Liver (tissue), 9 donors: ENCODE data around the gene MOB4. TPM values are rescaled to one million over a fixed set of nuclear protein-coding genes. Genes with fewer than 3 reads are reported as not detected.

Experiments used
- DNase-seq: peaks from one replicate; pipeline ENCODE4 v3.0.0-alpha.2; 2017; ENCODE audit warnings: low spot score
- H3K27ac ChIP-seq, 2 donors: one replicate each; pipeline ENCODE4 v1.7.0; 2013; ENCODE audit warnings: inconsistent platforms in 2 of 2, low read length in 2 of 2, control low read depth in 1 of 2, low read depth in 1 of 2, mild to moderate bottlenecking in 1 of 2
- H3K27me3 ChIP-seq, 4 donors: one replicate each; pipeline versions ENCODE4 v1.6.1 to v1.7.0; 2013; ENCODE audit warnings: low read length in 3 of 4, inconsistent platforms in 1 of 4, mild to moderate bottlenecking in 1 of 4, moderate library complexity in 1 of 4; ENCODE audit not compliant: control insufficient read depth in 4 of 4, insufficient read depth in 4 of 4
- H3K36me3 ChIP-seq, 4 donors: one replicate each; pipeline versions ENCODE4 v1.6.1 to v1.7.0; 2013; ENCODE audit warnings: low read length in 3 of 4, mild to moderate bottlenecking in 3 of 4, low read depth in 1 of 4, moderate library complexity in 1 of 4; ENCODE audit not compliant: control insufficient read depth in 4 of 4, insufficient read depth in 3 of 4
- H3K4me1 ChIP-seq, 4 donors: one replicate each; pipeline versions ENCODE4 v1.6.1 to v1.7.0; 2013; ENCODE audit warnings: low read length in 3 of 4, mild to moderate bottlenecking in 3 of 4, moderate library complexity in 1 of 4; ENCODE audit not compliant: control insufficient read depth in 4 of 4, insufficient read depth in 4 of 4
- H3K4me3 ChIP-seq, 3 donors: one replicate each; pipeline versions ENCODE4 v1.6.1 to v1.7.0; 2013; ENCODE audit warnings: low read length in 3 of 3, control low read depth in 1 of 3, low read depth in 1 of 3, mild to moderate bottlenecking in 1 of 3
- H3K9ac ChIP-seq, 2 donors: one replicate each; pipeline ENCODE4 v1.7.0; 2013; ENCODE audit warnings: low read length in 2 of 2, mild to moderate bottlenecking in 2 of 2, moderate library complexity in 2 of 2, control low read depth in 1 of 2, low read depth in 1 of 2
- H3K9me3 ChIP-seq, 4 donors: one replicate each; pipeline versions ENCODE4 v1.6.1 to v1.7.0; 2013; ENCODE audit warnings: low read length in 3 of 4; ENCODE audit not compliant: control insufficient read depth in 4 of 4
- EGR1 ChIP-seq, 2 donors: IDR thresholded peaks; 2 replicates each; pipeline ENCODE4 v1.6.1; 2016 to 2018; ENCODE audit warnings: antibody characterized with exemption in 2 of 2, low read depth in 2 of 2
- FOXA1 ChIP-seq: IDR thresholded peaks from 2 replicates; pipeline ENCODE4 v1.6.1; 2016; ENCODE audit warnings: antibody characterized with exemption
- FOXA2 ChIP-seq: IDR thresholded peaks from 2 replicates; pipeline ENCODE4 v1.6.1; 2016; ENCODE audit warnings: antibody characterized with exemption
- GABPA ChIP-seq, 2 donors: IDR thresholded peaks in 1 of 2; conservative IDR thresholded peaks in 1 of 2; 2 replicates each; pipeline ENCODE4 v1.6.1; 2016; ENCODE audit warnings: antibody characterized with exemption in 2 of 2, mild to moderate bottlenecking in 1 of 2, moderate library complexity in 1 of 2
- HNF4A ChIP-seq, 2 donors: conservative IDR thresholded peaks; 2 replicates each; pipeline ENCODE4 v1.6.1; 2016; ENCODE audit warnings: antibody characterized with exemption in 2 of 2, mild to moderate bottlenecking in 2 of 2
- HNF4G ChIP-seq: IDR thresholded peaks from 2 replicates; pipeline ENCODE4 v1.6.1; 2016; ENCODE audit warnings: antibody characterized with exemption
- JUND ChIP-seq, 2 donors: IDR thresholded peaks; 2 replicates each; pipeline ENCODE4 v1.6.1; 2016; ENCODE audit warnings: antibody characterized with exemption in 2 of 2
- NR2F2 ChIP-seq: IDR thresholded peaks from 2 replicates; pipeline ENCODE4 v1.6.1; 2016; ENCODE audit warnings: antibody characterized with exemption
- RAD21 ChIP-seq, 2 donors: IDR thresholded peaks; 2 replicates each; pipeline ENCODE4 v1.6.1; 2016; ENCODE audit warnings: antibody characterized with exemption in 2 of 2, mild to moderate bottlenecking in 2 of 2
- RXRA ChIP-seq, 2 donors: IDR thresholded peaks; 2 replicates each; pipeline ENCODE4 v1.6.1; 2017 to 2018; ENCODE audit warnings: antibody characterized with exemption in 2 of 2, mild to moderate bottlenecking in 1 of 2
- SP1 ChIP-seq: IDR thresholded peaks from 2 replicates; pipeline ENCODE4 v1.6.1; 2018; ENCODE audit warnings: antibody characterized with exemption, mild to moderate bottlenecking
- TAF1 ChIP-seq: conservative IDR thresholded peaks from 2 replicates; pipeline ENCODE4 v1.6.1; 2016; ENCODE audit warnings: antibody characterized with exemption, mild to moderate bottlenecking
- WGBS: extraction: QIAGEN DNeasy Blood & Tissue Kit; methylation state at CpG from one replicate; pipeline ENCODE4 v1.1.7; 2013; 5-methylcytosine and 5-hydroxymethylcytosine counted together
- polyA plus RNA-seq, 2 donors: library from polyadenylated mRNA; stranded (reverse) in 1 of 2; unstranded in 1 of 2; fragments of 200-250 nt in 1 of 2; fragments of >200 nt in 1 of 2; fragmentation: Nextera tagmentation in 1 of 2; extraction: Ambion mirVana in 1 of 2; gene quantifications; one replicate each; pipeline versions ENCODE4 v1.2.1 to v1.2.3, GENCODE V29; 2013 to 2015
- total RNA-seq, 2 donors: library from RNA; depleted of rRNA; stranded (reverse); fragments of >200 nt; gene quantifications; one replicate each; pipeline ENCODE4 v1.2.3, GENCODE V29; 2014
- TF ChIP-seq, protein P1 (sequence below): fragments of 150-350 bp; IDR thresholded peaks from 2 replicates; pipeline ENCODE4 v1.5.1; 2017; ENCODE audit warnings: improper control_type of control experiment, low read depth, low read length; ENCODE audit not compliant: missing input control
- TF ChIP-seq, protein P2 (sequence below): IDR thresholded peaks from 2 replicates; pipeline ENCODE4 v1.6.1; 2016; ENCODE audit warnings: antibody characterized with exemption
- TF ChIP-seq, protein P3 (sequence below): IDR thresholded peaks from 2 replicates; pipeline ENCODE4 v1.6.1; 2016; ENCODE audit warnings: antibody characterized with exemption
- TF ChIP-seq, protein P4 (sequence below): IDR thresholded peaks from 2 replicates; pipeline ENCODE4 v1.6.1; 2016; ENCODE audit warnings: antibody characterized with exemption, mild to moderate bottlenecking
- TF ChIP-seq, protein P5 (sequence below): IDR thresholded peaks from 2 replicates; pipeline ENCODE4 v1.6.1; 2016; ENCODE audit warnings: antibody characterized with exemption
- donor health status: healthy.
- donor health status: healthy.
- donor health status: healthy.
- donor health status: healthy.
- donor health status: healthy.

The MOB4 gene
- total and polyA plus RNA-seq, 4 donors: 7.6 to 17.5 (median 12.5) TPM

DNA sequence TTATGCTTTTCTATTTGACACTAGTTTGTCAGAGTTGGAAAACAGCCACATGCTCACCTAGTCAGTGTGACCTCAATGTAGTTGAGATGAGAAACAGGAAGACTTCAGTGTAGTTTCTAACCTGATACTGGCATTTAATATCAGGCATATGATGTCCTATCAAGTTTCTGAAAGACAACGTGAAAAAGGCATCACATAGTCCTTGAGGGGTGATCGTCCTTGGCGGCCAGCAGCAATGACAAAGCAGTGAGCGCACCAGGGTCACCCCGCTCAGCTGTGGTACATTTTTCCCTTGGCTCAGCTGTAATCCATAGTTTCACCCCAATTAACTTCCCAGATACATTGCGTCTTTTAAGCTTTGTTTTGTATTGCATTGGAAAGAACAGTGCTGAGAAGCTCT lies 11.4 kb upstream of the MOB4 start:
- Histone ChIP-seq H3K4me3 (no peak overlapping the region), H3K27me3 (no peaks in the 10 kb centered on the region), H3K4me1 (peaks cover 0 to 3% (median under 1%) of the 10 kb centered on the region in 4 donors), H3K27ac (no peak overlapping the region), H3K9me3 (no peaks in the 10 kb centered on the region), H3K36me3 (peaks cover 0 to 14% (median 7%) of the 10 kb centered on the region in 4 donors), H3K9ac (no peak overlapping the region)
- no peak for DNase-seq
- no peak for TF ChIP-seq HNF4G
- TF ChIP-seq SP1: no peak
- no peak for TF ChIP-seq NR2F2
- TF ChIP-seq, protein P1, sequence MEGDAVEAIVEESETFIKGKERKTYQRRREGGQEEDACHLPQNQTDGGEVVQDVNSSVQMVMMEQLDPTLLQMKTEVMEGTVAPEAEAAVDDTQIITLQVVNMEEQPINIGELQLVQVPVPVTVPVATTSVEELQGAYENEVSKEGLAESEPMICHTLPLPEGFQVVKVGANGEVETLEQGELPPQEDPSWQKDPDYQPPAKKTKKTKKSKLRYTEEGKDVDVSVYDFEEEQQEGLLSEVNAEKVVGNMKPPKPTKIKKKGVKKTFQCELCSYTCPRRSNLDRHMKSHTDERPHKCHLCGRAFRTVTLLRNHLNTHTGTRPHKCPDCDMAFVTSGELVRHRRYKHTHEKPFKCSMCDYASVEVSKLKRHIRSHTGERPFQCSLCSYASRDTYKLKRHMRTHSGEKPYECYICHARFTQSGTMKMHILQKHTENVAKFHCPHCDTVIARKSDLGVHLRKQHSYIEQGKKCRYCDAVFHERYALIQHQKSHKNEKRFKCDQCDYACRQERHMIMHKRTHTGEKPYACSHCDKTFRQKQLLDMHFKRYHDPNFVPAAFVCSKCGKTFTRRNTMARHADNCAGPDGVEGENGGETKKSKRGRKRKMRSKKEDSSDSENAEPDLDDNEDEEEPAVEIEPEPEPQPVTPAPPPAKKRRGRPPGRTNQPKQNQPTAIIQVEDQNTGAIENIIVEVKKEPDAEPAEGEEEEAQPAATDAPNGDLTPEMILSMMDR: no peak
- TF ChIP-seq FOXA1: no peak
- TF ChIP-seq, protein P2, sequence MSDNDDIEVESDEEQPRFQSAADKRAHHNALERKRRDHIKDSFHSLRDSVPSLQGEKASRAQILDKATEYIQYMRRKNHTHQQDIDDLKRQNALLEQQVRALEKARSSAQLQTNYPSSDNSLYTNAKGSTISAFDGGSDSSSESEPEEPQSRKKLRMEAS: no peak
- TF ChIP-seq, protein P3, sequence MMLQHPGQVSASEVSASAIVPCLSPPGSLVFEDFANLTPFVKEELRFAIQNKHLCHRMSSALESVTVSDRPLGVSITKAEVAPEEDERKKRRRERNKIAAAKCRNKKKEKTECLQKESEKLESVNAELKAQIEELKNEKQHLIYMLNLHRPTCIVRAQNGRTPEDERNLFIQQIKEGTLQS: no peak
- no peak for TF ChIP-seq HNF4A (conservative IDR thresholded peaks at IDR 0.05)
- no peak for TF ChIP-seq GABPA (IDR thresholded peaks at IDR 0.05 in 1 of 2, conservative IDR thresholded peaks at IDR 0.05 in 1 of 2)
- TF ChIP-seq RXRA (IDR thresholded peaks at IDR 0.05): no peak
- no peak for TF ChIP-seq JUND (IDR thresholded peaks at IDR 0.05)
- TF ChIP-seq EGR1 (IDR thresholded peaks at IDR 0.05; ENCODE audit: low read depth in 2 of 2): no peak
- no peak for TF ChIP-seq RAD21 (IDR thresholded peaks at IDR 0.05)
- TF ChIP-seq, protein P4, sequence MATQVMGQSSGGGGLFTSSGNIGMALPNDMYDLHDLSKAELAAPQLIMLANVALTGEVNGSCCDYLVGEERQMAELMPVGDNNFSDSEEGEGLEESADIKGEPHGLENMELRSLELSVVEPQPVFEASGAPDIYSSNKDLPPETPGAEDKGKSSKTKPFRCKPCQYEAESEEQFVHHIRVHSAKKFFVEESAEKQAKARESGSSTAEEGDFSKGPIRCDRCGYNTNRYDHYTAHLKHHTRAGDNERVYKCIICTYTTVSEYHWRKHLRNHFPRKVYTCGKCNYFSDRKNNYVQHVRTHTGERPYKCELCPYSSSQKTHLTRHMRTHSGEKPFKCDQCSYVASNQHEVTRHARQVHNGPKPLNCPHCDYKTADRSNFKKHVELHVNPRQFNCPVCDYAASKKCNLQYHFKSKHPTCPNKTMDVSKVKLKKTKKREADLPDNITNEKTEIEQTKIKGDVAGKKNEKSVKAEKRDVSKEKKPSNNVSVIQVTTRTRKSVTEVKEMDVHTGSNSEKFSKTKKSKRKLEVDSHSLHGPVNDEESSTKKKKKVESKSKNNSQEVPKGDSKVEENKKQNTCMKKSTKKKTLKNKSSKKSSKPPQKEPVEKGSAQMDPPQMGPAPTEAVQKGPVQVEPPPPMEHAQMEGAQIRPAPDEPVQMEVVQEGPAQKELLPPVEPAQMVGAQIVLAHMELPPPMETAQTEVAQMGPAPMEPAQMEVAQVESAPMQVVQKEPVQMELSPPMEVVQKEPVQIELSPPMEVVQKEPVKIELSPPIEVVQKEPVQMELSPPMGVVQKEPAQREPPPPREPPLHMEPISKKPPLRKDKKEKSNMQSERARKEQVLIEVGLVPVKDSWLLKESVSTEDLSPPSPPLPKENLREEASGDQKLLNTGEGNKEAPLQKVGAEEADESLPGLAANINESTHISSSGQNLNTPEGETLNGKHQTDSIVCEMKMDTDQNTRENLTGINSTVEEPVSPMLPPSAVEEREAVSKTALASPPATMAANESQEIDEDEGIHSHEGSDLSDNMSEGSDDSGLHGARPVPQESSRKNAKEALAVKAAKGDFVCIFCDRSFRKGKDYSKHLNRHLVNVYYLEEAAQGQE: no peak
- no peak for TF ChIP-seq TAF1
- TF ChIP-seq FOXA2: no peak
- TF ChIP-seq, protein P5, sequence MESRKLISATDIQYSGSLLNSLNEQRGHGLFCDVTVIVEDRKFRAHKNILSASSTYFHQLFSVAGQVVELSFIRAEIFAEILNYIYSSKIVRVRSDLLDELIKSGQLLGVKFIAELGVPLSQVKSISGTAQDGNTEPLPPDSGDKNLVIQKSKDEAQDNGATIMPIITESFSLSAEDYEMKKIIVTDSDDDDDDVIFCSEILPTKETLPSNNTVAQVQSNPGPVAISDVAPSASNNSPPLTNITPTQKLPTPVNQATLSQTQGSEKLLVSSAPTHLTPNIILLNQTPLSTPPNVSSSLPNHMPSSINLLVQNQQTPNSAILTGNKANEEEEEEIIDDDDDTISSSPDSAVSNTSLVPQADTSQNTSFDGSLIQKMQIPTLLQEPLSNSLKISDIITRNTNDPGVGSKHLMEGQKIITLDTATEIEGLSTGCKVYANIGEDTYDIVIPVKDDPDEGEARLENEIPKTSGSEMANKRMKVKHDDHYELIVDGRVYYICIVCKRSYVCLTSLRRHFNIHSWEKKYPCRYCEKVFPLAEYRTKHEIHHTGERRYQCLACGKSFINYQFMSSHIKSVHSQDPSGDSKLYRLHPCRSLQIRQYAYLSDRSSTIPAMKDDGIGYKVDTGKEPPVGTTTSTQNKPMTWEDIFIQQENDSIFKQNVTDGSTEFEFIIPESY: no peak
- 94% methylated on average over 6 of the region's 6 CpGs for WGBS
